Mesenchymal stem cell (in vitro differentiated cells and primary cell): ENCODE results near the gene CD74.

ENCODE experiments used
- DNase-seq: peaks from one replicate; pipeline ENCODE4 v3.0.0-alpha.2; 2013
- H2AFZ ChIP-seq: one replicate; pipeline ENCODE4 v1.6.1; 2013; ENCODE audit warnings: low read depth, mild to moderate bottlenecking, control low read depth, inconsistent platforms, low read length, moderate library complexity
- H2AK5ac ChIP-seq: 2 replicates; pipeline ENCODE4 v1.6.1; 2013; ENCODE audit warnings: low read length, moderate library complexity, mild to moderate bottlenecking, inconsistent platforms; ENCODE audit not compliant: severe bottlenecking
- H2BK120ac ChIP-seq: one replicate; pipeline ENCODE4 v1.6.1; 2013; ENCODE audit warnings: low read depth, mild to moderate bottlenecking, inconsistent platforms, low read length, moderate library complexity
- H2BK12ac ChIP-seq, 2 experiments: one replicate each; pipeline ENCODE4 v1.6.1; 2013; ENCODE audit warnings: inconsistent platforms in 2 of 2, low read length in 2 of 2, mild to moderate bottlenecking in 2 of 2, moderate library complexity in 2 of 2, control low read depth in 1 of 2
- H2BK15ac ChIP-seq: one replicate; pipeline ENCODE4 v1.6.1; 2013; ENCODE audit warnings: mild to moderate bottlenecking, low read depth, inconsistent platforms; ENCODE audit not compliant: poor library complexity, severe bottlenecking
- H2BK5ac ChIP-seq: 2 replicates; pipeline ENCODE4 v1.6.1; 2013; ENCODE audit warnings: low read depth, mild to moderate bottlenecking, low read length, control low read depth, inconsistent platforms; ENCODE audit not compliant: poor library complexity, severe bottlenecking
- H3K14ac ChIP-seq, 2 experiments: one replicate each; pipeline ENCODE4 v1.6.1; 2013; ENCODE audit warnings: inconsistent platforms in 2 of 2, low read length in 2 of 2, control low read depth in 1 of 2, mild to moderate bottlenecking in 1 of 2, moderate library complexity in 1 of 2
- H3K18ac ChIP-seq, 2 experiments: one replicate each; pipeline ENCODE4 v1.6.1; 2013; ENCODE audit warnings: inconsistent platforms in 2 of 2, low read length in 2 of 2, control low read depth in 1 of 2, low read depth in 1 of 2, mild to moderate bottlenecking in 1 of 2
- H3K23ac ChIP-seq, 2 experiments: one replicate each; pipeline ENCODE4 v1.6.1; 2013; ENCODE audit warnings: inconsistent platforms in 2 of 2, low read length in 2 of 2, mild to moderate bottlenecking in 2 of 2, moderate library complexity in 2 of 2, control low read depth in 1 of 2
- H3K27ac ChIP-seq: 2 replicates; pipeline ENCODE4 v1.5.1; 2013; ENCODE audit warnings: mild to moderate bottlenecking, moderate library complexity, low read length, control low read depth, inconsistent platforms; ENCODE audit not compliant: poor library complexity, severe bottlenecking
- H3K27me3 ChIP-seq, 2 experiments: 2 replicates each; pipeline versions ENCODE4 v1.6.1 to v1.7.0; 2013; ENCODE audit warnings: low read length in 2 of 2, mild to moderate bottlenecking in 2 of 2, moderate library complexity in 2 of 2, control low read depth in 1 of 2, inconsistent platforms in 1 of 2; ENCODE audit not compliant: control insufficient read depth in 1 of 2, insufficient read depth in 1 of 2
- H3K36me3 ChIP-seq, 2 experiments: 2 replicates each; pipeline versions ENCODE4 v1.6.1 to v1.7.0; 2013; ENCODE audit warnings: low read length in 2 of 2, control low read depth in 1 of 2, inconsistent platforms in 1 of 2, low read depth in 1 of 2, mild to moderate bottlenecking in 1 of 2; ENCODE audit not compliant: insufficient read depth in 2 of 2, control insufficient read depth in 1 of 2
- H3K4ac ChIP-seq, 2 experiments: one replicate each; pipeline ENCODE4 v1.6.1; 2013; ENCODE audit warnings: inconsistent platforms in 2 of 2, low read length in 2 of 2, mild to moderate bottlenecking in 2 of 2, moderate library complexity in 2 of 2, control low read depth in 1 of 2, low read depth in 1 of 2
- H3K4me1 ChIP-seq: 2 replicates; pipeline ENCODE4 v1.6.1; 2013; ENCODE audit warnings: low read depth, low read length, control low read depth; ENCODE audit not compliant: control insufficient read depth, insufficient read depth
- H3K4me2 ChIP-seq: 2 replicates; pipeline ENCODE4 v1.6.1; 2013; ENCODE audit warnings: low read length, mild to moderate bottlenecking, inconsistent platforms; ENCODE audit not compliant: poor library complexity, severe bottlenecking
- H3K4me3 ChIP-seq, 2 experiments: 2 replicates each; pipeline versions ENCODE4 v1.5.1 to v1.7.0; 2013; ENCODE audit warnings: low read length in 2 of 2, mild to moderate bottlenecking in 2 of 2, control low read depth in 1 of 2, low read depth in 1 of 2; ENCODE audit not compliant: insufficient read depth in 1 of 2
- H3K79me1 ChIP-seq: replicated peaks from 2 replicates; pipeline ENCODE4 v1.6.1; 2013; ENCODE audit warnings: mild to moderate bottlenecking, control low read depth, low read length, inconsistent platforms; ENCODE audit not compliant: poor library complexity, severe bottlenecking
- H3K9ac ChIP-seq: 2 replicates; pipeline ENCODE4 v1.7.0; 2013; ENCODE audit warnings: mild to moderate bottlenecking, low read length, moderate library complexity
- H3K9me3 ChIP-seq: 2 replicates; pipeline ENCODE4 v1.7.0; 2013; ENCODE audit warnings: mild to moderate bottlenecking, low read length; ENCODE audit not compliant: control insufficient read depth
- H4K8ac ChIP-seq: one replicate; pipeline ENCODE4 v1.6.1; 2013; ENCODE audit warnings: inconsistent platforms, mild to moderate bottlenecking, low read length, moderate library complexity
- H4K91ac ChIP-seq: one replicate; pipeline ENCODE4 v1.6.1; 2013; ENCODE audit warnings: mild to moderate bottlenecking, low read length, inconsistent platforms
- WGBS: methylation state at CpG from one replicate; pipeline ENCODE4 v1.1.7; 2013; ENCODE audit warnings: mixed read lengths; 5-methylcytosine and 5-hydroxymethylcytosine counted together

The CD74 gene

GRCh38 chr5:150408231-150408943 lies 4.3 kb downstream of the CD74 start:
- no peak overlapping the region for H3K4me2 ChIP-seq
- H3K9ac ChIP-seq: no peak overlapping the region
- WGBS: 91% methylated on average over 8 of the region's 8 CpGs
- H3K27me3 ChIP-seq: no peaks in the 10 kb centered on the region
- no peak overlapping the region for H2BK15ac ChIP-seq
- H3K23ac ChIP-seq: no peak overlapping the region
- H3K14ac ChIP-seq: no peak overlapping the region
- peaks cover 12% of the 10 kb centered on the region for H3K4me1 ChIP-seq
- H2AFZ ChIP-seq: no peak overlapping the region
- H2AK5ac ChIP-seq: no peak overlapping the region
- no peaks in the 10 kb centered on the region for H3K79me1 ChIP-seq
- H4K8ac ChIP-seq: no peak overlapping the region
- no peak overlapping the region for H3K4me3 ChIP-seq
- DNase-seq: no peak
- no peak overlapping the region for H3K18ac ChIP-seq
- peaks cover 5 to 21% of the 10 kb centered on the region in 2 experiments for H3K36me3 ChIP-seq
- no peaks in the 10 kb centered on the region for H3K9me3 ChIP-seq
- H2BK12ac ChIP-seq: no peak overlapping the region
- H4K91ac ChIP-seq: no peak overlapping the region
- no peak overlapping the region for H2BK5ac ChIP-seq
- no peak overlapping the region for H3K4ac ChIP-seq
- no peak overlapping the region for H2BK120ac ChIP-seq
- H3K27ac ChIP-seq: no peak overlapping the region

DNA sequence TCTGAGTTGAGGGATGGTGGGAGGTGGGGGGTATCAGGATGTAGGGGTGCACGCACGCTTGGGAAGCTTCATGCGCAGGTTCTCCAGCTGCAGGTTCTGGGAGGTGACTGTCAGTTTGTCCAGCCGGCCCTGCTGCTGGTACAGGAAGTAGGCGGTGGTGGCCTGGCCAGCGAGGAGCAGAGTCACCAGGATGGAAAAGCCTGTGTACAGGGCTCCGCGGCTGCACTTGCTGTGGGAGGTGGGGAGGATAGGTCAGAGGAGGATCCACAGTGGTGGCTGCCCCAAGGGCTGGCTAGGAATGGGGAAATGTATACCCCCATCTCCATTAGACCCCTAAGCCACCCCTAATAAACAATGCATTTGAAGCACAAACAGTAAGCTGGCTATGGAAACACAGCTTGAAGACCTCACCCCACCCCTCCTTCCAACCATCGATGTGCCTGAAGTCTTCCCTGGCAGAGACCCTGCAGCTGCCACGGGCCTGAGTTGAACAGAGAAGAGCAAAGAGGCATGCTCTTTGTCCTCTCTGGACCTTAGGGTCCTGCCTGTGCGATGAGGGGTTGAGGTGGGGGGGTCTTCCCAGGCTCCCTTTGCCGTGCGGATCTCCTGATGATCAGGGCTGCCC lies 5.5 kb downstream of the CD74 start:
- Histone ChIP-seq H2BK5ac (no peak overlapping the region), H3K79me1 (no peaks in the 10 kb centered on the region), H3K4me1 (peaks cover 6% of the 10 kb centered on the region), H2BK120ac (no peak overlapping the region), H3K36me3 (peaks cover 15 to 31% of the 10 kb centered on the region in 2 experiments), H3K14ac (no peak overlapping the region), H3K27ac (no peak overlapping the region), H4K8ac (no peak overlapping the region), H3K9me3 (no peaks in the 10 kb centered on the region), H2BK15ac (no peak overlapping the region), H2AK5ac (no peak overlapping the region), H4K91ac (no peak overlapping the region), H3K23ac (no peak overlapping the region), H2AFZ (no peak overlapping the region), H3K4ac (peak overlapping the region in 1 of 2 experiments; percentile 47), H3K4me2 (no peak overlapping the region), H3K18ac (no peak overlapping the region), H3K4me3 (no peak overlapping the region), H3K27me3 (no peaks in the 10 kb centered on the region), H2BK12ac (no peak overlapping the region), H3K9ac (no peak overlapping the region)
- 75% methylated on average over 11 of the region's 13 CpGs for WGBS
- no peak for DNase-seq

GRCh38 chr5:150406723-150407095 lies 6.0 kb downstream of the CD74 start:
- no peak overlapping the region for H2BK15ac ChIP-seq
- no peak overlapping the region for H2BK120ac ChIP-seq
- WGBS: 85% methylated on average over 10 of the region's 10 CpGs
- no peak overlapping the region for H3K4me2 ChIP-seq
- no peak overlapping the region for H3K23ac ChIP-seq
- no peak overlapping the region for H3K27ac ChIP-seq
- H3K36me3 ChIP-seq: peaks cover 20 to 34% of the 10 kb centered on the region in 2 experiments
- H3K9me3 ChIP-seq: no peaks in the 10 kb centered on the region
- H3K9ac ChIP-seq: no peak overlapping the region
- no peak overlapping the region for H3K14ac ChIP-seq
- H3K27me3 ChIP-seq: no peaks in the 10 kb centered on the region
- no peak overlapping the region for H4K8ac ChIP-seq
- no peak overlapping the region for H2AFZ ChIP-seq
- H3K4me1 ChIP-seq: peaks cover 4% of the 10 kb centered on the region
- peak overlapping the region in 1 of 2 experiments; percentile 47 for H3K4ac ChIP-seq
- no peak overlapping the region for H4K91ac ChIP-seq
- H2AK5ac ChIP-seq: no peak overlapping the region
- no peaks in the 10 kb centered on the region for H3K79me1 ChIP-seq
- no peak overlapping the region for H2BK5ac ChIP-seq
- no peak overlapping the region for H3K4me3 ChIP-seq
- DNase-seq: no peak
- no peak overlapping the region for H2BK12ac ChIP-seq
- no peak overlapping the region for H3K18ac ChIP-seq

GRCh38 chr5:150406103-150406722 lies 6.5 kb downstream of the CD74 start:
- DNase-seq: no peak
- Histone ChIP-seq H3K36me3 (peaks cover 21 to 39% of the 10 kb centered on the region in 2 experiments), H2BK5ac (no peak overlapping the region), H3K27ac (no peak overlapping the region), H2BK15ac (no peak overlapping the region), H2AFZ (no peak overlapping the region), H2AK5ac (no peak overlapping the region), H3K23ac (no peak overlapping the region), H3K18ac (no peak overlapping the region), H2BK120ac (no peak overlapping the region), H3K9me3 (no peaks in the 10 kb centered on the region), H3K14ac (no peak overlapping the region), H3K27me3 (no peaks in the 10 kb centered on the region), H4K91ac (no peak overlapping the region), H2BK12ac (no peak overlapping the region), H3K9ac (no peak overlapping the region), H3K79me1 (no peaks in the 10 kb centered on the region), H3K4me3 (no peak overlapping the region), H3K4me1 (peaks cover 4% of the 10 kb centered on the region), H3K4me2 (no peak overlapping the region), H3K4ac (no peak overlapping the region), H4K8ac (no peak overlapping the region)
- 86% methylated on average over 3 of the region's 4 CpGs for WGBS
